Measurements from ENCODE around the gene TMPRSS2.

TMPRSS2 gene

DNA sequence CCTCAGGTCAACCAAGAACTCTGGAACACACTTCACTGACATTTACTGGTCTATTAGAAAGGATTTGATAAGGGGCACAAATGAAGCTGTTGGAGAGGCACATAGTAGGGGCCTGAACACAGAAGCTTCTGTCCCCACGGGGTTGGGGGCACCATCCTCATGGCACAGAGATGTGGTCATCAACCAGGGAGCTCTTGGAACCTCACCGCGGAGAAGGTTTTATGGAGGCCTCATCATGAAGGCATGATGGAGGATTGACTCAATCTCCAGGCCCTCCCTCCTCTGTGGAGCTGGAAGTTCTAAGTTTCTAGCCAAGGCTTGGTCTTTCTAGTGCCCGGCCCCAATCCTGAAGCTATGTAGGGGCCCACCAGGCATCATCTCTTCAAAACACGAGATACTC is 58.3 kb downstream of the TMPRSS2 start:
- DNase-seq (ENCODE audit: low read depth): no peak
- TF ChIP-seq, protein P1, sequence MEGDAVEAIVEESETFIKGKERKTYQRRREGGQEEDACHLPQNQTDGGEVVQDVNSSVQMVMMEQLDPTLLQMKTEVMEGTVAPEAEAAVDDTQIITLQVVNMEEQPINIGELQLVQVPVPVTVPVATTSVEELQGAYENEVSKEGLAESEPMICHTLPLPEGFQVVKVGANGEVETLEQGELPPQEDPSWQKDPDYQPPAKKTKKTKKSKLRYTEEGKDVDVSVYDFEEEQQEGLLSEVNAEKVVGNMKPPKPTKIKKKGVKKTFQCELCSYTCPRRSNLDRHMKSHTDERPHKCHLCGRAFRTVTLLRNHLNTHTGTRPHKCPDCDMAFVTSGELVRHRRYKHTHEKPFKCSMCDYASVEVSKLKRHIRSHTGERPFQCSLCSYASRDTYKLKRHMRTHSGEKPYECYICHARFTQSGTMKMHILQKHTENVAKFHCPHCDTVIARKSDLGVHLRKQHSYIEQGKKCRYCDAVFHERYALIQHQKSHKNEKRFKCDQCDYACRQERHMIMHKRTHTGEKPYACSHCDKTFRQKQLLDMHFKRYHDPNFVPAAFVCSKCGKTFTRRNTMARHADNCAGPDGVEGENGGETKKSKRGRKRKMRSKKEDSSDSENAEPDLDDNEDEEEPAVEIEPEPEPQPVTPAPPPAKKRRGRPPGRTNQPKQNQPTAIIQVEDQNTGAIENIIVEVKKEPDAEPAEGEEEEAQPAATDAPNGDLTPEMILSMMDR (IDR thresholded peaks at IDR 0.05; ENCODE audit: control insufficient read depth, insufficient read depth, low read depth, low read length, missing control alignments): no peak
- no peak overlapping the region for H3K4me3 ChIP-seq (ENCODE audit: control insufficient read depth, low read depth, low read length)

DNA sequence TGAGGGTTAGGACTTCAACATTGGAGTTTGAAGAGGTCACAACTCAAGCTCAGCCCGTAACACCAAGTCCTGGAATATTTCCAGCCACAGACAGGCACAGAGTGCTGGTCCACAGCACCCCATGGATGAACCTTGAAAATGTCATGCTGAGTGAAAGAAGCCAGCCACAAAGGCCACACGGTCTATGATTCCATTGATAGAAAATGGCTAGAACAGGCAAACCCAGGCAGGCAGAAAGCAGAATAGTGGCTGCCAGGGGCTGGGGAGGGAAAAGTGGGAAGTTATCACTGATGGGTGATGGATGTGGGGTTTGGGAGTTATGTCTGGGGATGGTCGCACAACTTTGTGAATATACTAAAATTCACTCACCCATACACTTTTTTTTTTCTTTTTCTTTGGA is 60.6 kb downstream of the TMPRSS2 start:
- H3K4me3 ChIP-seq (ENCODE audit: control insufficient read depth, low read depth, low read length): no peak overlapping the region
- TF ChIP-seq, protein P1 (IDR thresholded peaks at IDR 0.05; ENCODE audit: control insufficient read depth, insufficient read depth, low read depth, low read length, missing control alignments): no peak
- DNase-seq (ENCODE audit: low read depth): no peak

DNA sequence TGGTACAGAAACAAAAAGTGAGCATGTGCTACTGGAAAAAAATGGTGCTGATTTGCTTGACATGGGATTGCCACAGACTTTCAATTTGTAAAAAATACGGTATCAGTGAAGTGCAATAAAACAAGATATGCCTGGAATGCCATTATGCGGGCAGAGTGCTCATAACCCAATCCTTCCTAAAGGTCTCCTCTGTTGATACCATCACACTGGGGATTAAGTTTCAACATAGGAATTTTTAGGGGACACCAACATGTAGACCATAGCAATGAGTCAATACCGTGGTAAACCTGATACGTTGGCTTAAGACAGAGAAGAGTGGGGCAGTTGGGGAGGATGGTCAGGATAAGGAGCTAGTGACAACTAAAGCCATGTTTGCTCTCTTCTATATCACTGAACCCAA is 61.4 kb downstream of the TMPRSS2 start:
- no peak for DNase-seq (ENCODE audit: low read depth)
- no peak overlapping the region for H3K4me3 ChIP-seq (ENCODE audit: control insufficient read depth, low read depth, low read length)
- TF ChIP-seq, protein P1 (IDR thresholded peaks at IDR 0.05; ENCODE audit: control insufficient read depth, insufficient read depth, low read depth, low read length, missing control alignments): no peak

DNA sequence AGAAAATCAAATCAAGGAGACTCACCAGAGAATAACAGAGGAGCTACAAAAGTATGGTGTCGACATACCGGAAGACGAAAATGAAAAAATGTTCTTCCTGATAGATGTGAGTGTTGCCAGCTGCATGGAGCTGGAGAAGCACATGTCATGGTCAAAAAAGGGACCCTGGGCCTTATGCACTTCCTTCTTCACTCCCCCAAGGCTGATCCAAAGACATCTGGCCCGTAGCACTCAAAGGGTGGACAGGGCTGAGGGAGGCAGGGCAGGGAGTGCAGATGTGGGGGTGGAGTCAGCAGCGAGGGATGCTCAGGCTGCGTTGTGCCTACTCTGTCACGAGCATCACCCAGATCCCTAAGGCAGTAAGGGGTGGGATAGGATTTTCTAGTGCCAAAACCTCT is 62.5 kb downstream of the TMPRSS2 start:
- no peak overlapping the region for H3K4me3 ChIP-seq (ENCODE audit: control insufficient read depth, low read depth, low read length)
- no peak for DNase-seq (ENCODE audit: low read depth)
- TF ChIP-seq, protein P1 (IDR thresholded peaks at IDR 0.05; ENCODE audit: control insufficient read depth, insufficient read depth, low read depth, low read length, missing control alignments): no peak

DNA sequence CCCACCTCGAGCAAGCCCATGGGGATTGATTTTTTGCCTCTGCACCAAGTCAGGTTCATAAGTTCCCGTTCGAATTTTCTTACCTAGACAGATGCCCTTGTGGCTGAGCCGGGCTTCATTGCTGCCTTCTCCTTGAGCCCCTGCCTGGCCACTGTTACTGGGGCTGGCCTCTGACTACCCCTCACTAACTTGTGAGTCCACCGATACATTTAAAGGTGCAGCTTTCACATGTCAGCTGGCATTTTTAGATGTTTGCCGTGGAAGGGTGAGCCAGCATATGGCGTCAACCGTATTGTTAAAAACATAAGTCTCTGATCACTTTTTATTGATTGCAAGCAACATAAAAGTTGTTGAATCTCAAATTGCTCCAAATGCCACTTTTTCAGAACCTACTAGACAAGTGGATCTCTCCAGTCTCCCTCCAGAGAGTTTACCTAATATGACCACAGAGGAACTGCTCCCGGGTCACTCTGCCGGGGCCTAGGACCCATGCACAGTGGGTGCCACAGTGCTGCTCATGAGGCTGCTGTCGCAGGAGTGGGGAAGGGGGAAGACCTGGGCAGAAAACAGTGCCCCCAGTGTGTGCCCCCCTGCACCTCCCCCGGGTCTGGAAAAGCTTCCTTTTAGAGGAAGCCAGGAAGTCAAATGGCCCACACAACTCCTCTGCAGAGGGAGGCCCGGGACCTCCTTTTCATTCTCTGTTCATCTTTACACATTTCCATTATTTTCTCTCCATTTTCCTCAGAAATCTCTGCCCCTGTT is 63.1 kb downstream of the TMPRSS2 start:
- no peak overlapping the region for H3K4me3 ChIP-seq (ENCODE audit: control insufficient read depth, low read depth, low read length)
- DNase-seq (ENCODE audit: low read depth): no peak

DNA sequence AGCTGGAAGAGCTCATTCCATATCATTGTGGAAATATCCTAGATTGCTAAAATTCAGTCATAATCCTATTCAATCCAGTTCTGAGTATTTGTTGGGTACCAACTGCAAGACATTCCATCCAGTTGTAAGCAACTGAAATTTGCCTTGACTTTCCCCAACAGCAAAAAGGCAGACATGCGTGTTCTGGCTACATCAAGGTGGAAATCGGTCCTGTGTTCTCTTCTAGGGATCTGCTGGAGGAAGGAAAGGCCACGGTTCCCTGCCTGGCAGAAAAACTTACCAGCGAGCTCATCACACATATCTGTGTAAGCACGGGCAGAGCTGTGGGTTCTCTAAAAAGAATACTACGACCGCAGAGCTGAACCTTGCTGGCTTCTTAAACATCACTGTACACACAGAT is 64.4 kb downstream of the TMPRSS2 start:
- no peak overlapping the region for H3K4me3 ChIP-seq (ENCODE audit: control insufficient read depth, low read depth, low read length)
- TF ChIP-seq, protein P1 (IDR thresholded peaks at IDR 0.05; ENCODE audit: control insufficient read depth, insufficient read depth, low read depth, low read length, missing control alignments): no peak
- no peak for DNase-seq (ENCODE audit: low read depth)

More for the DNA sequence above, 63.1 kb downstream of the TMPRSS2 start:
- TF ChIP-seq, protein P1 (IDR thresholded peaks at IDR 0.05; ENCODE audit: control insufficient read depth, insufficient read depth, low read depth, low read length, missing control alignments): no peak

Measured in AG09309 (cell line).